Fibroblast of upper back skin (primary cell): ENCODE measurements around the gene IFIT3.
"Not testable (repeated sequence)": the region's sequence is repeated elsewhere in the genome, so short reads cannot be mapped to it uniquely, and the experiment has no call there.

Experiments
- DNase-seq: peaks from one replicate; pipeline ENCODE4 v3.0.0-alpha.2; 2013

Gene IFIT3

DNA sequence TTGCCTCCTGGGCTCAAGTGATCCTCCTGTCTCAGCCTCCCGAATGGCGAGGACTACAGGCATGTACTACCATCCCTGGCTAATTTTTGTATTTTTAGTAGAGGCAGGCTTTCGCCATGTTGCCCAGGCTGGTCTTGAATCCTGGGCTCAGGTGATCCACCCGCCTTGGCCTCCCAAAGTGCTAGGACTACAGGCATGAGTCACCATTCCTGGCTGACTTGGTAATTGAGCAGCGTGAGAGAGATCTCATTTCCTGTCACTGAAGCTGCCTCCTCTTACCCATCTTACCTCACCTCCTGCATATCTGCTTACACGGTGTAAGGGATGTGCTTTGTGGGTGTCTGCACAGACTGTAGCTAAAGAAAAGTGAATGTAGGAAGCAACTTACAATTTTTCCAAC, 9.7 kb downstream of the IFIT3 start:
- peak; percentile 52 for DNase-seq

DNA sequence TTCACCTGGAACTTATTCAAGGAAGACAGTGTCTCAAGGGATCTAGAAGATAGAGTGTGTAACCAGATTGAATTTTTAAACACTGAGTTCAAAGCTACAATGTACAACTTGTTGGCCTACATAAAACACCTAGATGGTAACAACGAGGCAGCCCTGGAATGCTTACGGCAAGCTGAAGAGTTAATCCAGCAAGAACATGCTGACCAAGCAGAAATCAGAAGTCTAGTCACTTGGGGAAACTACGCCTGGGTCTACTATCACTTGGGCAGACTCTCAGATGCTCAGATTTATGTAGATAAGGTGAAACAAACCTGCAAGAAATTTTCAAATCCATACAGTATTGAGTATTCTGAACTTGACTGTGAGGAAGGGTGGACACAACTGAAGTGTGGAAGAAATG, 10.9 kb downstream of the IFIT3 start:
- DNase-seq = no peak

DNA sequence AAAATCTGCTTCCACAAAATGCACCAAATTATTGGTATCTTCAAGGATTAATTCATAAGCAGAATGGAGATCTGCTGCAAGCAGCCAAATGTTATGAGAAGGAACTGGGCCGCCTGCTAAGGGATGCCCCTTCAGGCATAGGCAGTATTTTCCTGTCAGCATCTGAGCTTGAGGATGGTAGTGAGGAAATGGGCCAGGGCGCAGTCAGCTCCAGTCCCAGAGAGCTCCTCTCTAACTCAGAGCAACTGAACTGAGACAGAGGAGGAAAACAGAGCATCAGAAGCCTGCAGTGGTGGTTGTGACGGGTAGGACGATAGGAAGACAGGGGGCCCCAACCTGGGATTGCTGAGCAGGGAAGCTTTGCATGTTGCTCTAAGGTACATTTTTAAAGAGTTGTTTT, 12.1 kb downstream of the IFIT3 start:
- no peak for DNase-seq

DNA sequence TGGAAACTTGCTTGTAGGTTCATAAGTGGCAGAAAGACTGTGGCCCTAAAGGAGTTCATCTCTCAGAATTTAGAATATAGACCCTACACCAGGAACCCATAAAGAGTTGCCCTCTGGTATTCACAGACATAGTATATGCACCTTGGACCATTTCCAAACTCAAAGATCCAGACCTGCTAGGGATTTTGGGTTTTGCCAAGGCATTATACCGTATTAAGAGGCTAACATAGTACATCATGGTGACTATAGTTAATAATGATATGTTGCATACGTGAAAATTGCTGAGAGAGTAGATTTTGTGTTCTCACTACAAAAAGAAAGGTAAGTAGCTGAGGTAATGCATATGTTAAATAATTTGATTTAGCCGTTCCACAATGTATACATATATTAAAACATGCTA, 13.9 kb downstream of the IFIT3 start:
- no peak for DNase-seq

DNA sequence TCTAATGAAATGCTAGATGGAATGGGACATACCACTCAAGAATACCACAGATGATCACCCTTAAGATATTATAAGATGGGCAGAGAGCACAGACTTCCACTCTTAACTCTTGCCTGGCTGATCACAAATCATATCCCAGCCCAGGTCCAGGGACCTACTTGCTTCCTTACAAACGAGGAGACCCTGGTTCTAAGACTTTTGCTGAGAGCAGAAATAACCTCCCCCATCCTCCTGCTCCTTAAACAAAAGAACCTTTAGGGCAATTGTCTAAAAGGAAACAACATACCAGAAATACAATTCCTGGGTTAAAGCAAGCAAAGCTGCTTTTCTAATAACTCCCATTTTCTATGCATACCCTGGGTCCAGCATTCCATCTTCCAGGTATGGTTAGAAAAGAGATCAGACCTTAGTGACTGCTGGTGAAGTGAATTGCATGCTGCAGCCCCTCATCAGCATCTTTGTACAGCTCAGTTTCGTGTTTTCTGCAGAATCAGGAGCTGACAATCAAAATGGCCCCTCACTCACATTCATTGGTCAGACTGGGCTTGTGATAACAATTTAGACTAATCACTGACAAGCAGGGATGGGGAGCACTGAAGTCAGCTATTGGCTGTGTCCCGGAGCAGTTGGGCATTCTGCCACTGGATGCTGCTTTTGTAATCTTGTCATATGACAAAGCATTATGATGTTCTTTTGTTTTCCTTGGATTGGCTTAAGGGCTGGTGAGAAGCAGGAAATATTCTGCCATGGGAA, 14.6 kb downstream of the IFIT3 start:
- DNase-seq = peak; percentile 73

DNA sequence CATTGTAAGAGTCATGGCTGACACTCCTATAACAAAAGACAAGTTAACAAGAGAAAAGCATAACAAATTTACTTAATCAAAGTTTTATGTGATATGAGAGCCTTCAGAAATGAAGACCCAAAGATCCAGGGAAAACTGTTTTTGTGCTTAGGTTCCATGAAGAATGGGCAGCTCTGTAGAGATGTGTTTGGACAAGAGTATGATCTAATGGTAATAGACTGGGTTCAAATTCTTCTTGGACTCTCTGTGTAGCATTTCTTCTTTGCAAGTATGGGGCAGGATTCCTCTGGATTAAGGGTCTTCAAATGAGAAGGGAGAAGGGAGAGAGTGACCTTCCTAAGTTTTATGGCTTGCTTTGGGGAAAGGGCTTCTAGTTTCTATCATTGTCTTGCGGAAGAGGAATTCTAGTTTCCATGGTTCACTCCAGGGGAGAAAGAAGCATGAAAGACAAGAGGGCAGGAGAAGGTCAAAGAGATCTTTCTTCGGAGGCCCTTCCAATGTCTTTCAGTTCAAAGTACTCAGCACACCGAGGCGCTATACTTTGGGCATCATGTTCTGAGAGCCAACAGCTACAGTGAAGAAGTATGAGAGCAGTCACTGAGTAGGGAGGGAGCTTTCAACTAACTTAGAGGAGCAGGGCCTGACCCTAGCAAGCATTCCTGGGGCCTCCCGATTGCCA, 15.4 kb downstream of the IFIT3 start:
- no peak for DNase-seq

DNA sequence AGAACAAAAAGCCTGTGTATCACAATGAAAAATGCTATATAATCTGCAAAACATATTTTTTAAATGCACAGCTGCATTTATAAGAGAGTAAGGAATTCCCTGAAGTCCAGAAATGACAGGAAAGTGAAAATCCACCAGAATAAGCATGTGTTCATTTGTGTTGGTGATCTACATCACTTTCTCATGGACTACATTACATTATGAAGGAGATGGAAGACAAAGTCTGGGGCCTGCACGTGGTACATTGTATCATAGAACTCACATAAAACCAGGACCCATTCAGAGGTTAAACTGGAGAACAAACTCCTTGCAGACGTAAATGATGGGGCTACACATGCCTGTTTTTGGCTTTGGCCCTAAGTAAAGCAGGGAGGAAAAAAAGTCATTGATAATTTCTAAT, 16.4 kb downstream of the IFIT3 start:
- no peak for DNase-seq

DNA sequence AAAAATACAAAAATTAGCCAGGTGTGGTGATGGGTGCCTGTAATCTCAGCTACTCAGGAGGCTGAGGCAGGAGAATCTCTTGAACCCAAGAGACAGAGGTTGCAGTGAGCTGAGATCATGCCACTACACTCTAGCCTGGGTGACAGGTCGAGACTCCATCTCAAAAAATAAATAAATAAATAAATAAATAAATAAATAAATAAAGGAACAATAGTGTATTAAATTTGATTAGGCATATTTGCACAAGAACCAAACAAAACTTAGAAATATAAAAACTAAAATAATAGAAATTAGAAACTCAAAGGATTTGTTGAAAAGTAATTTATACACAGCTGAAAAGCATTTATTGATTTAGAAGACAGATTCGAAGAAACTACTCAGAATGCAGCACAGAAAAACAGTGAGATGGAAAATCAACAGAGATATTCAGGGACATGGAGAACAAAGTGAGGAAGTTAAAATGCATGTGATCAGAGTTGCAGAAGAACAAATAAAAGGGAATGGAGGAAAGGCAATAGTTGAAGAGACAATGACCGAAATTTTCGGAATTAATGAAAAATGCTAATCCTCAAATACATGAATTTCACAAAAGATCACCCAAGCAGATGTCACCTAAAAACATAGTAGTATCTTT, 17.7 kb downstream of the IFIT3 start:
- DNase-seq = no peak

DNA sequence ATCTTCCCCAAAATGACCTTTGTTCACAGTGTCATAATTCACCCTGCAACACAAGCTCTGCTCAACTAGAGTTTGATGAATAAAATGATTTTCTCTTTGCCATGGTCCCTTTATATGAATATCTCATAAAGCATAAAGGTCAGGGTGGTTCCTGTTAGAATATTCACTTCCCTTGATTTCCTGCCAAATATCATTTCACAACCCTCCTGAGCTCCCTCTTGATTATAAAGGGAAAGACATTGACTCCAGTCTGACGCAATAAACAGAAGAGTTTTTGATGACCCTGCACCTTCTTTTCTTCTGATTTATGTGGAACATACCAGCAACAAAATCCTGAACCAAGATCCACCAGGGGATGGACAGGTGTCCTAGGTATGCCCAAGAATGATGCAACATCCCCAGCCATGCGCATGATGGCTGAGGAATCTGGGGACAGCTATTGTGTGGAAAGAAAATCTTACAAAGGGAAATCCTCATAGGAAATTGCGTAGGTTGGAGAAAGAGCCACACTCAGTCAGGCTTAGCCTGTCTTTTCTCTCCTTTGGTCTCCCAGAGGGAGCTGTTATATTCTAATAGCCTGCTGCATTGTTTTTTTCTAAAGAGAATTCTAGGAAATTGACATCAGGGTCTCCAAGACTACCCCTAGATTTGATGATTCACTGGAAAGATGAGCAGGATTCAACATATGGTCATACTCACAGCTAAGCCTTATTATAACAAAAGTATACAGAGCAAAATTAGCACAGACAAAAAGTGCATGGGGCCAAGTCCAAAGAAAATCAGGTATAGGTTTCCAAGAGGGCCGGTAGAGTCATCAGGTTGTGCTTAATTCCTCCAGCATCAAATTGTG, 18.8 kb downstream of the IFIT3 start:
- DNase-seq = peak; percentile 62

DNA sequence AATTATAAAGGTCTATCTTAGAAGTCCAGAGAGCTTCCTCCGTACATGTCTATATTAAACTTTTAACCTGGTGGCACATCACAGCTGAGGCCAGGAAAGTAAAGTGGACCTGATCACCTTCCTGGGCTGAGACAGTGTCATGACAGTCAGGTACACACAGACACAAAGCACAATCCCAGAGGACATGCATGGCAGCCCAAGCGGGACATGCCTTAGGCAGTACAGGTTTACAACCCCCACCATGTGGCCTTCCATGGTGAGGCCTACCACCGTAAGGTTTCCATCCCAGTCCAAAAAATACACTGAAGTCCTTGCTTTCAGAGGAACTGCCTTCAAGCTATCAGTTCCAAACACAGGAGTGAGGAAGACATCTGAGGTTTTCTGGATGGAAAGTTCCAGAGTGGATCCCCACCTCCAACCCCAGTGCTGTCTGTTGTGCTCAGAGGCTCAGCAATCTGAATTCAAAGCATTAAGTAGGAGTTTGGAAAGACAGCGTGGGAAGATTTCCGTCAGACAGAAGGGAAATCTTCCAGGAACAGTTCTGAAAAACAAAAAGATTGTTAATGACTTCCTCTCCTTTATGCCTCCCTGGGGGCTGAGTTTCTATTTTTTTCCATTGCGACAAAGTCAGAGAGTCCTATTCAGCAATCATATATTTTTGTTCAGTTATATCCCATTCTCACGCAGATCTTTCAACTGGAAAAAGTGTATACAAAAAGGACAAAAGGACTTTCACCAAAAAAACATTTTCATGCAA, 20.1 kb downstream of the IFIT3 start:
- no peak for DNase-seq

DNA sequence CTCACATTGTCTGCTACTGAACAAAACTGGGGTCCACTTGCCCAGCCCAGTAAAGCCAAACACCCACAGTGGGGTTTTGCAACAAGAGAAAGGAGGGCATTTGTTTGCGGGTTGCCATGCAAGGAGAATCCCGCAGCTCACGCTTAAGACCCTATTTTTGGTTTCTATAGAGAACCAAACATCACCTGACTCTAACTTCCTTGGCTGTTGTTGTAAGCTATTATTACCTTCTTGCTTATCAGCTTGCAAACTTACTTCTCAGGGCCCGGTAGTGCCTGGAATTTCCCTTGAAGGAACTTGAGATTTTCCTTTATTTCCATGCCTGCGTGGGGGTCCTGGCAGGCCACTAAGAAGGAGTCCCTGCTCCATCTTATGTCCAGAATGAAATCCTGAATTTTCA, 20.7 kb downstream of the IFIT3 start:
- DNase-seq = no peak

DNA sequence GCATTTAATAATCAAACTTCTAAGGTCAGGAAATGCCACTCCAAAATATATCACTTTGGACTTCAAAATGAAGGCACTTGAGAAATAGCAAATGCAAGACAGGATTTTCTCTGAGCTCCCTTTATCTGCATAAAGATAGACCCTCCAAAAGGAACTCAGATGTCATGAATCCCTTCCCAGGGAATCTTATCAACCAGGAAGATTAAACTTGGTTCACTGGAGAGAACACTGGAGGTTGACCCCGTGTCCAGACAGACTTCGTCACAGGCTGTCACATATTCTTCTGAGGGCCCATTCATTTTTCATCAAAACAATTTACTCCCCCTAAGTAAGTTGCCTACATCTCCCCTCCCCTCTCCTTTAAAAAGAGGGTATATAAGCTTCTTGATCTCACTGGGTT, 21.2 kb downstream of the IFIT3 start:
- no peak for DNase-seq

DNA sequence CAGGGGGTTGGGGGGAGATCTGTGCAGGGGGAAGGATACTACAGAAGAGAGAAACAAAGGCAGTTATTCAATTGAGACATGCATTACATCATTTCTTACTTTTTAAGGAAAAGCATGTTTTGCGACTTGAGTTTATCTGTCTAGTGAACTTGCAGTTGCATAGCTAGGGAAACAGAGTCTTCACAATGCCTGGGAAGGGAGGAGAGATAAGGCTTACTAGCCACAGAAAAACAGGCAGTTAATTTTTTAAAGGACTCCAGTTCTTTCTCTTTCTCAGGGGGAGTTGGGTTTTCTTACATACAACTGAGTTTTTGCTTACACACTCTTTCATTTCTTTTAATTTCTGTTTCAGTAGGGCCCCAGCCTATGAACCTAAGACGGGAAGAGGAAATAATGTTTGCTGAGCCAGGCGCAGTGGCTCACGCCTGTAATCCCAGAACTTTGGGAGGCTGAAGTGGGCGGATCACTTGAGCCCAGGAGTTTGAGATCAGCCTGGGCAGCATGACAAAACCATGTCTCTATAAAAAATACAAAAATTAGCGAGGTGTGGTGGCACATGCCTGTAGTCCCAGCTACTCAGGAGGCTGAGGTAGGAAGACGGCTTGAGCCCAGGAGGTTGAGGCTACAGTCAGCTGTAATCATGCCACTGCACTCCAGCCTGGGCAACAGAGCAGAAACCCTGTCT, 23.0 kb downstream of the IFIT3 start:
- not testable (repeated sequence) for DNase-seq

DNA sequence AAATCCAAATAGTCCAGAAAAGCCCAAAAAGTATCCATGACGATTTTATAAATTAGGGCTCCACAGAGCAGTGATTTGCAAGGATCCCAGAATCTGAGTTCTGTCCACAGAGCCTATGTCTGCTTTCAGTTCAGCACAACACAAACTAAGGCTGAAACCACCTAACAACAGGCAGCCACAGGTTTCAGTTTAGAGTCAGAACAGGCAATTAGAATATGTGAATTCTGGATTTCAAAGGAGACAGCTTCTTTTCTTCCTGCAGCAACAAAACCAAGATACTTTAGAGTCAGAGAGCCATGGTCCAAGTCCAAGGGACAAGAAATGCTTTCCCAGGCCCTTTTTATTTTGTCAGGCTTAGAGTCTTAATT, 23.6 kb downstream of the IFIT3 start:
- peak; percentile 26 for DNase-seq

DNA sequence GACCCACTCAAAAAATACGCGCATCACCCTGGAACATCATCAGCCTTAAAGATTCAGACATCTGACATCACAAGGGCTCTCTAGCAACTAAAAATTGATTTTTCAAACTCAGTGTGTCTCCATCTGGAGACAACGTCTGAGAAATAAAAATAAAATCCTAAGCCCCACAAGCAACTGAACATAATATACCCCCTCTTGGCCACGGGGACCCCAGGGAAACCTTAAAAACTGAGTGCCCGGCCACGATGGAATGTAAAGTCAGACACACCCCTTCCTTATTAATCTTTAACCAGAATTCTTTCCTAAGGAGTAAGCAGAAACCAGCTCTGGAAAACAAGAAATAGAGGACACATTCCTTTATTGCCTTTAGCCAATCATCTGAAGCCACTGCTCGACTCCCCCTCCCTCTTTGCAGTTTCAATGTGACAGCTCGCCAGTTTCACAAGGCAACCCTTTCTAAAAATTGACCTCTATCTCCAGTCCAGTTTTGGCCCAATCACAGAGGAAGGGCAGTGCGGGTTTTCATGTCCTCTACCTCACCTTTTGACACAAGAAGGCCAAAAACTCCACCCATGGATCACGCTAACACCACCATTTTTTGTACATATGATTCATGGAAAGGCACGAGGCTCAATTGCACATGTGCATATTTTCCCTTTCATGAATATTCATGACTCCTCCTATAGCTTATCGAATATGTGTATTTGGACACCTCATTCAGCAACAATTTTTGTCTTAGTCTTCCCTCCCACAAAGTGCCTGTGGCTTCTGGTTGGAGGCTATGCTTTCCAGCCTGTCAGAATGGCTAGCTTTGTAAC, 24.2 kb downstream of the IFIT3 start:
- peak; percentile 98 for DNase-seq

DNA sequence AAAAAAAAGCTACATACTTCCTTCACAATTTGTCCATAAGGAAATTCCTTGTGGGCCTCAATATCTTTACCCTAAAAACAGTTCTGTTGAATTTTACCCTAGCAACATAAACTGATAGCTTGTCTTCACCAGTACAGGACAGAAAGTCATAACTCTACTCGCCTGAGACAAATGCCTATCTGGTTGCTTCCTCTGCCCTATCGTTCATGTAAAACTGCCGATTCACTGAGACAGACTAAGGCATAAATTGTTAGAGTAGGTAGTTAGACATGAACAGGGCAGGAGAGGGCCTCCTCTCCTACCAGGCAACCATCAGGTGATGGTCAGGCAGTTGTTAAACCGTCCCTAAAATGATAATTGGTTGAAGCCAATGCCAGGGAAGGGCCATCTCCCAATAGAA, 25.0 kb downstream of the IFIT3 start:
- peak; percentile 28 for DNase-seq

DNA sequence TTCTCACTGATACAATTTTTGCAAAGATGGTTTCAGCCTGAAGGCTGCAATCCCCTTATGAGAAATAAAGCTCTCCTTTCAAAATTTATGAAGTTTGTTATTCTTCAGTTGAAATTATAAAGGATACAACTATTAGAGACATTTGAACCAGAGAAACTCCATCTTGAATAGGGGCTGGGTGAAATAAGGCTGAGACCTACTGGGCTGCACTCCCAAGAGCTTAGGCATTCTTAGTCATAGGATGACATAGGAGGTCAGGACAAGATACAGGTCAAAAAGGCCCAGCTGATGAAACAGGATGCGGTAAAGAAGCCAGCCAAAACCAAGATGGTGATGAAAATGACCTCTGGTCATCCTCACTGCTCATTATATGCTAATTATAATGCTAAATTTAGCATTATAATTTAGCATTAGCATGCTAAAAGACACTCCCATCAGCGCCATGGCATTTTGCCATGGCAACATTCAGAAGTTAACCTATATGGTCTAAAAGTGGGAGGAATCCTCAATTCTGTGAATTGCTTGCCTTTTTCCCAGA, 27.7 kb downstream of the IFIT3 start:
- peak; percentile 59 for DNase-seq

DNA sequence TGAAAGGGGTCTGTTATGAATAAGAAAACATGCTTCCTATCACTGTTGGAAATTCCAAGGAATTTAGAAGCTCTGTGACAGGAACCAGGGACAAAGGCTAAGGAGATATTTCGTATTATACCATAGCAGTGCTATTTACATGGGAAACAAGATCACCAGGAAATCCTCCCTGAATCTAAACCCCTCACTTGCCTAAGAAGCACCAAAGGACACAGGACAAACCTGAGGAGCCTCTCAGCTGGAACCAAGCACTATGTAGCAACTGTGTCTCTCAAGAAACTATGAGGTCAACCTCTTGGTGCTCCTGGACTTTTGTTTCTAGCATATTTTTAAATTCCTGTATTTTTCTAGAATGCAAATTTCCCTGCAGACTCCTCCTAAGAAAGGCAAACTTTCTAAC, 29.3 kb downstream of the IFIT3 start:
- no peak for DNase-seq

DNA sequence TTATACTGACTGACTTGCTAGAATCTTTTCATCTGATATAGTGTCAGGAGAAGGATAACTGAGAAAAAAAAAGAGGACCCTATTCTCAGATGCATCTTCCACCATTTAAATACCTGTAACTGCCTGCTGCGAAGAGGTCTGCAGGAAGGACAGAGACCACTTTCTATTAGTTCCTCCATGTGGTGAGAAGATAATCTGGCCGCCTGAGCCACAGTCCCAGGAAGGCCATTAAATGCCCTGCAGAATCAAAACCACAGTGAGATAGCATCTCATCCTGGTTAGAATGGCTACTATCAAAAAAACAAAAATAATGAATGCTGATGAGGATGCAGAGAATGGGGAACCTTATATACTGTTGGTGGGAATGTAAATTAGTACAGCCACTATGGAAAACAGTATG, 30.2 kb downstream of the IFIT3 start:
- DNase-seq = no peak

DNA sequence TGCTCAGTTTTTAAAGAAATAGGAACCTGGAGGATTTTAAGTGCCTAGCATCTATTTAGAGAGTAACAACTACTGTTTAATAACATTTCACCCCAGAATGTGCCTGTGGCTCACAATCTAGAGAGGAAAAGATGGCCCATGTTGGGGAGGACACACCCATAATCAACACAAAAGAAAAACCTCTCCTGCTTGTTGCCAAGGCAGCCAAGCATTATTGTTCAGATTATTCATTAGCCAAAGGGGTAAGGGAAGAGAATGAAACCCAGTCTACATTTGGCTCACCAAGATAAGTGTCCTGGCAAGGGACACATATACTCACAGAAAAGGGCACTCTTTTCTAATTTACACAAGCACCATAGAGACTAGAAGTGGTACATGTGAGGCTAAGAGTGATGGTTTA, 32.4 kb downstream of the IFIT3 start:
- DNase-seq = no peak

DNA sequence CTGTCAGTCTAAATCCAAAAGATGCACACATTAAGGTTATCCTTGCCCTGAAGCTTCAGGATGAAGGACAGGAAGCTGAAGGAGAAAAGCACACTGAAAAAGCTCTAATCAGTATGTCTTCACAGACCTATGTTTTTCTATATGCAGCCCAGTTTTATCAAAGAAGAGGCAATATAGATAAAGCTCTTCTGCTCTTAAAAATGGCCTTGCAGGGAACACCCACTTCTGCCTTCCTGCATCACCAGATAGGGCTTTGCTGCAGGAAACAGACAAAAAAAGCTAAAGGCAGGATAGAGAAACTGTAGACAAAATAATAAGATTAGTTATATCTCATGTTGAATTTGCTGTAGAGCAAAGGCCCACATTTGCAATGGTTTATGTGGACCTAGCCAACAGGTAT, 35.1 kb downstream of the IFIT3 start:
- no peak for DNase-seq
